Stomach (tissue), 4 donors: Measurements from ENCODE around the gene MNT.

Experiments
- CTCF ChIP-seq, 7 experiments: fragments of 450-650 bp in 4 of 7; fragments of 200-600 bp in 3 of 7; sonication (generic) in 3 of 7; IDR thresholded peaks; one replicate each; pipeline ENCODE4 v1.5.1; 2016 to 2019; ENCODE audit warnings: antibody characterized with exemption in 7 of 7, control low read depth in 2 of 7, mild to moderate bottlenecking in 1 of 7
- EP300 ChIP-seq: sonication (generic); formaldehyde crosslinking; IDR thresholded peaks from one replicate; pipeline ENCODE4 v1.6.1; 2017; ENCODE audit warnings: antibody characterized with exemption
- POLR2A ChIP-seq, 4 donors: fragments of 450-650 bp; IDR thresholded peaks; one replicate each; pipeline ENCODE4 v1.6.1; 2016; ENCODE audit warnings: antibody characterized with exemption in 4 of 4, control low read depth in 2 of 4, mild to moderate bottlenecking in 1 of 4, moderate library complexity in 1 of 4
- POLR2AphosphoS5 ChIP-seq, 3 donors: sonication (generic); formaldehyde crosslinking; IDR thresholded peaks; one replicate each; pipeline ENCODE4 v1.6.1; 2016; ENCODE audit warnings: antibody characterized with exemption in 3 of 3

GRCh38 chr17:2351269-2351668 lies 49.6 kb downstream of the MNT start:
- TF ChIP-seq CTCF (IDR thresholded peaks at IDR 0.05) = no peak
- no peak for TF ChIP-seq POLR2A (IDR thresholded peaks at IDR 0.05)
- no peak for TF ChIP-seq EP300
- TF ChIP-seq POLR2AphosphoS5 (IDR thresholded peaks at IDR 0.05) = no peak
